Daoy (cell line): Measurements from ENCODE around the gene SHOC2. TPM values are rescaled to one million over a fixed set of nuclear protein-coding genes. Genes with fewer than 3 reads are reported as not detected.

Experiments
- DNase-seq: peaks from one replicate; pipeline ENCODE4 v3.0.0-alpha.2; 2015; ENCODE audit warnings: low read depth
- total RNA-seq: library from RNA; depleted of rRNA; stranded (reverse); fragments of >200 nt; shearing (Covaris generic); gene quantifications from 2 replicates; pipeline ENCODE4 v1.2.3, GENCODE V29; 2014; rRNA removed

Gene SHOC2
- total RNA-seq = 11.7 and 15.3 TPM in 2 replicates

GRCh38 chr10:110919349-110919931 lies at the start of gene SHOC2:
TSS of gene SHOC2 (plus strand) at chr10:110919604. CDS start at chr10:110964359, 44,755 bp downstream.
- DNase-seq = no peak

GRCh38 chr10:110870823-110871297 lies 48.5 kb upstream of the SHOC2 start:
- DNase-seq = no peak

GRCh38 chr10:110871298-110872084 lies 47.9 kb upstream of the SHOC2 start, which contains the start of gene PDCD4:
TSS of gene PDCD4 (plus strand) at chr10:110871928. CDS start at chr10:110876028, 4,100 bp downstream.
- peak; percentile 98 for DNase-seq

- peak; percentile 78 for DNase-seq
These were observed 47.0 kb upstream of the SHOC2 start for GRCh38 chr10:110872145-110872983.

GRCh38 chr10:110872984-110873923 lies 46.1 kb upstream of the SHOC2 start:
- no peak for DNase-seq

- DNase-seq = no peak
These were observed 45.5 kb upstream of the SHOC2 start for GRCh38 chr10:110873951-110874350.

GRCh38 chr10:110876000-110876399 lies 43.4 kb upstream of the SHOC2 start:
- DNase-seq = no peak

GRCh38 chr10:110876788-110877187 lies 42.6 kb upstream of the SHOC2 start:
- DNase-seq = no peak

- no peak for DNase-seq
These were observed 39.4 kb upstream of the SHOC2 start for GRCh38 chr10:110880012-110880411.

GRCh38 chr10:110881247-110881646 lies 38.2 kb upstream of the SHOC2 start:
- no peak for DNase-seq

- DNase-seq = no peak
These were observed 37.5 kb upstream of the SHOC2 start for GRCh38 chr10:110881905-110882304.

- DNase-seq = no peak
These were observed 35.5 kb upstream of the SHOC2 start for GRCh38 chr10:110883924-110884323.

GRCh38 chr10:110885932-110886674 lies 33.3 kb upstream of the SHOC2 start:
- DNase-seq = no peak

GRCh38 chr10:110887560-110887959 lies 31.8 kb upstream of the SHOC2 start:
- no peak for DNase-seq

GRCh38 chr10:110892602-110893288 lies 26.7 kb upstream of the SHOC2 start:
- DNase-seq = no peak

- peak; percentile 2 for DNase-seq
These were observed 25.7 kb upstream of the SHOC2 start for GRCh38 chr10:110893559-110894179.

- DNase-seq = no peak
These were observed 22.2 kb upstream of the SHOC2 start for GRCh38 chr10:110897184-110897583.

GRCh38 chr10:110898391-110898790 lies 21.0 kb upstream of the SHOC2 start:
- no peak for DNase-seq

- no peak for DNase-seq
These were observed 18.4 kb upstream of the SHOC2 start for GRCh38 chr10:110900983-110901382.
